Thoracic aorta (tissue), 2 donors: Measurements from ENCODE around the gene ZNF737. TPM values are rescaled to one million over a fixed set of nuclear protein-coding genes. Genes with fewer than 3 reads are reported as not detected.
"Not testable (repeated sequence)": the region's sequence is repeated elsewhere in the genome, so short reads cannot be mapped to it uniquely, and the experiment has no call there.

Experiments used
- ATAC-seq: fragments of 150-250 bp; one replicate; pipeline ENCODE4 v1.8.0; 2017; ENCODE audit warnings: low read depth; ENCODE audit not compliant: insufficient number of reproducible peaks, low FRiP score
- DNase-seq: peaks from one replicate; pipeline ENCODE4 v3.0.0-alpha.2; 2020; ENCODE audit warnings: low spot score
- H3K27ac ChIP-seq, 2 donors: fragments of 200-600 bp; sonication (generic); 1 replicate in 1 of 2; 2 replicates in 1 of 2; pipeline ENCODE4 v1.5.1; 2016; ENCODE audit warnings: mild to moderate bottlenecking in 2 of 2, moderate library complexity in 2 of 2
- H3K27me3 ChIP-seq: fragments of 200-600 bp; sonication (generic); replicated peaks from 2 replicates; pipeline ENCODE4 v1.6.0; 2016; ENCODE audit warnings: mild to moderate bottlenecking; ENCODE audit not compliant: insufficient read depth
- H3K36me3 ChIP-seq: fragments of 200-600 bp; sonication (generic); one replicate; pipeline ENCODE4 v1.5.1; 2016
- H3K4me1 ChIP-seq, 2 donors: fragments of 200-600 bp; sonication (generic); 1 replicate in 1 of 2; 2 replicates in 1 of 2; pipeline versions ENCODE4 v1.5.1 to v1.6.0; 2016; ENCODE audit warnings: low read depth in 2 of 2, mild to moderate bottlenecking in 1 of 2; ENCODE audit not compliant: control insufficient read depth in 1 of 2
- H3K4me3 ChIP-seq: fragments of 200-600 bp; sonication (generic); 2 replicates; pipeline ENCODE4 v1.5.1; 2016; ENCODE audit warnings: mild to moderate bottlenecking
- H3K9me3 ChIP-seq: fragments of 200-600 bp; sonication (generic); 2 replicates; pipeline ENCODE4 v1.5.1; 2016
- CTCF ChIP-seq: fragments of 200-600 bp; sonication (generic); IDR thresholded peaks from one replicate; pipeline ENCODE4 v1.5.1; 2019; ENCODE audit warnings: antibody characterized with exemption
- total RNA-seq, 2 donors: library from RNA; depleted of rRNA; stranded (reverse); fragments of >200 nt; gene quantifications; one replicate each; pipeline versions ENCODE4 v1.1.0 to v1.2.3, GENCODE V29; 2016

The ZNF737 gene
- 10 to 100 TPM in 1 of 2 donors, 1 to 10 TPM in 1; 6.1 to 17.6 TPM for total RNA-seq

GRCh38 chr19:20565321-20566018, at the start of gene ZNF737:
Gene ZNF737, minus strand, starts transcription at chr19:20565781. Its CDS starts 141 bp downstream, at chr19:20565640.
- TF ChIP-seq CTCF = peak; percentile 55
- H3K9me3 ChIP-seq = peaks cover 15% of the 10 kb centered on the region
- H3K4me1 ChIP-seq = peaks cover 4 to 7% of the 10 kb centered on the region in 2 donors
- peak within 1 kb of the TSS; percentile 82 to 88 for H3K27ac ChIP-seq
- H3K36me3 ChIP-seq = peaks cover 6% of the 10 kb centered on the region
- H3K27me3 ChIP-seq = no peaks in the 10 kb centered on the region
- peak within 1 kb of the TSS; percentile 91 for H3K4me3 ChIP-seq
- peak; percentile 97 for ATAC-seq
- peak; percentile 88 for DNase-seq

DNA sequence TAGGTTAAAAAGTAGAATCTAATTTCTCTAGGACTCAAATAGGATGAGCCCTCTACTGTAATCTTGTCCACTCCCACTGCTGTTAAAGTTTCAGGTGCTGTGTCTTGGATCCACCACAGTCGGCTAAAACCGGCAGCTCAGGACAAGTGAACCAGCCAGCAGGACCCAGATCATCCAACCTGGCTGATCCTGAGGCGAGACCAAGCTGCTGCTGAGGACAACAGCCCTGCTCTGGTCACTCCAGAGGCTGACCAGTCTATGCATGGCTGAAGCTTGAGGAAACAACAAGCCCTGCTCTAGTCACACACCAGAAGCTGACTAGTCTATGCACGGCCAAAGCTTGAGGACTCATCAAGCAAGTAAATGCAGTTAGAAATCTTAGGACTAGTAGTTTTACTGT, 49.4 kb upstream of the ZNF737 start:
- ATAC-seq, H3K27ac ChIP-seq, H3K9me3 ChIP-seq: not testable (repeated sequence)

DNA sequence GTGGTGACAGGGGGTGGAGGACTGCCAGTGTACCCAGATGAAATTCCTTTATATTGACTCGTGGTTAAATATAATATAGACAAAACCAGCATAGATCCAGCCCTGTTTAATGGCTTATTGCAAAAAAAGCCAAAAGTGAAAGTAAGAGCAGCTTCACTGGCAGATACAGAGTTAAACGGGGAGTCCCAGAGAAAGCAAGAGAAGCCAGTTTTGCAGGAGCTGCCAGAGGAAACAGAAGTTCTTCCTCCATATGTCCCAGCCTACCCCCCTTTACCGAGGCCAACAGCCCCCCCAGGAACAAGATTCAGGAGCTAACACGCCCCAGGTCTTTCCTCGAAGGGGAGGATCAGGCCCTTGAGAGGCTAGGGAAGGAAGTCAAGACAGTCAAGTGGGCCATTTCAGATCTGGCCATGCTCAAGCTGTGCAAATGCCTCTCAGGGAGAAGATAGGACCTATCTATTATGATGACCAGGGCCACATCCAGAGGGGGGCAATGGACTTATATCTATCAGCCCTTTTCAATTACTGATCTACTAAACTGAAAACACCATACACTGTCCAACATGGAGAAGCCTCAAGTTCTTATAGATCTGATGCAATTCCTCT, 47.2 kb upstream of the ZNF737 start:
- Histone ChIP-seq H3K27ac (peak overlapping the region; percentile 15 to 60), H3K4me3 (peak overlapping the region; percentile 71), H3K36me3 (no peaks in the 10 kb centered on the region), H3K9me3 (no peaks in the 10 kb centered on the region), H3K27me3 (no peaks in the 10 kb centered on the region), H3K4me1 (peaks cover 4 to 12% of the 10 kb centered on the region in 2 donors)
- no peak for DNase-seq
- ATAC-seq = no peak
- TF ChIP-seq CTCF = no peak

More for the DNA sequence above, 49.4 kb upstream of the ZNF737 start:
- H3K4me1 ChIP-seq = peaks cover 4 to 12% of the 10 kb centered on the region in 2 donors
- H3K36me3 ChIP-seq, H3K27me3 ChIP-seq, DNase-seq, H3K4me3 ChIP-seq: not testable (repeated sequence)

GRCh38 chr19:20611866-20612265, 46.3 kb upstream of the ZNF737 start:
- peaks cover 4 to 12% of the 10 kb centered on the region in 2 donors for H3K4me1 ChIP-seq
- no peaks in the 10 kb centered on the region for H3K9me3 ChIP-seq
- DNase-seq (no peak), ATAC-seq (no peak)
- peak overlapping the region in 1 of 2 donors; percentile 60 for H3K27ac ChIP-seq
- no peaks in the 10 kb centered on the region for H3K27me3 ChIP-seq
- no peaks in the 10 kb centered on the region for H3K36me3 ChIP-seq
- no peak for TF ChIP-seq CTCF
- peak overlapping the region; percentile 71 for H3K4me3 ChIP-seq

- Histone ChIP-seq H3K4me1 (peaks cover 4% of the 10 kb centered on the region in 2 donors), H3K36me3 (no peaks in the 10 kb centered on the region), H3K4me3 (no peak overlapping the region), H3K27me3 (no peaks in the 10 kb centered on the region), H3K9me3 (no peaks in the 10 kb centered on the region), H3K27ac (no peak overlapping the region)
- ATAC-seq (no peak), DNase-seq (no peak)
- TF ChIP-seq CTCF = no peak
These were observed 42.4 kb upstream of the ZNF737 start for GRCh38 chr19:20607943-20608342.
